Panc1 (cell line): ENCODE data around the gene SYT8. TPM values are rescaled to one million over a fixed set of nuclear protein-coding genes. Genes with fewer than 3 reads are reported as not detected.

ENCODE experiments used
- ATAC-seq: fragments of 200-7000 bp; cut with Tn5 transposase; 2 replicates; pipeline ENCODE4 v1.9.1; 2020; ENCODE audit warnings: mild to moderate bottlenecking, moderate library complexity
- BruUV-seq: library from RNA; stranded (reverse); fragments of 400-500 nt; replicated peaks from 2 replicates; lab custom pipeline; 2021; lab: Mats Ljungman, UMichigan
- CTCF ChIA-PET: fragments of 300-600 bp; sonication (Branson Sonifier 250); formaldehyde crosslinking; loops from one replicate; lab custom pipeline; 2022; ENCODE audit warnings: antibody characterized with exemption; lab: Charles Lee
- POLR2A ChIA-PET: fragments of 300-600 bp; sonication (Branson Sonifier 250); formaldehyde crosslinking; loops from one replicate; lab custom pipeline; 2022; ENCODE audit warnings: antibody characterized with exemption; lab: Charles Lee
- DNase-seq: peaks from one replicate; pipeline ENCODE4 v3.0.0-alpha.2; 2010; ENCODE audit warnings: low read depth, low spot score
- H3K27ac ChIP-seq: 2 replicates; pipeline ENCODE4 v1.5.1; 2011; ENCODE audit warnings: mild to moderate bottlenecking, low read length, inconsistent platforms
- H3K27me3 ChIP-seq: fragments of 200-500 bp; sonication (Bioruptor generic); 2 replicates; pipeline ENCODE4 v1.6.0; 2014; ENCODE audit warnings: low read length, inconsistent platforms; ENCODE audit not compliant: control insufficient read depth, insufficient read depth
- H3K36me3 ChIP-seq: fragments of 200-500 bp; sonication (Bioruptor generic); 2 replicates; pipeline ENCODE4 v1.5.1; 2014; ENCODE audit warnings: inconsistent platforms, mild to moderate bottlenecking, low read length, moderate library complexity; ENCODE audit not compliant: control insufficient read depth, insufficient read depth
- H3K4me1 ChIP-seq: 2 replicates; pipeline ENCODE4 v1.5.1; 2011; ENCODE audit warnings: inconsistent platforms, mild to moderate bottlenecking, low read length, moderate library complexity; ENCODE audit not compliant: control insufficient read depth, insufficient read depth
- H3K4me3 ChIP-seq, 2 experiments: 2 replicates each; pipeline ENCODE4 v1.5.1; 2011 to 2012; ENCODE audit warnings: low read depth in 2 of 2, low read length in 2 of 2, mild to moderate bottlenecking in 2 of 2, inconsistent platforms in 1 of 2, moderate library complexity in 1 of 2
- H3K9me3 ChIP-seq: fragments of 200-500 bp; sonication (Bioruptor generic); 2 replicates; pipeline ENCODE4 v1.5.1; 2014; ENCODE audit warnings: low read depth, mild to moderate bottlenecking, inconsistent platforms, low read length, moderate library complexity; ENCODE audit not compliant: control insufficient read depth, insufficient read depth
- POLR2AphosphoS5 ChIP-seq: IDR thresholded peaks from 2 replicates; pipeline ENCODE4 v1.6.1; 2012; ENCODE audit warnings: mild to moderate bottlenecking, low read depth, low read length, moderate library complexity
- SIN3A ChIP-seq: IDR thresholded peaks from 2 replicates; pipeline ENCODE4 v1.6.1; 2012; ENCODE audit warnings: low read depth, mild to moderate bottlenecking, low read length, moderate library complexity, borderline replicate concordance; ENCODE audit not compliant: insufficient read depth
- TCF7L2 ChIP-seq: IDR thresholded peaks from 2 replicates; pipeline ENCODE4 v1.6.1; 2011; ENCODE audit warnings: mild to moderate bottlenecking, low read depth, low read length, inconsistent platforms
- in situ Hi-C: cut with HindIII; loops from 2 replicates; pipeline ENCODE4 v1.10.0; 2016; ENCODE audit warnings: low sequenced_read_pairs, low pct_unique_long_range_greater_than_20kb
- intact Hi-C: fragments of 100-400 bp; cut with micrococcal nuclease; formaldehyde crosslinking; loops from one replicate; pipeline ENCODE4 v1.10.0; 2022; ENCODE audit not compliant: unreplicated experiment
- total RNA-seq: library from RNA; stranded (reverse); gene quantifications from one replicate; pipeline ENCODE4 v1.2.1, GENCODE V29; 2021; ENCODE audit not compliant: unreplicated experiment
- TF ChIP-seq, protein P1 (sequence below), 2 experiments: IDR thresholded peaks; 2 replicates each; pipeline ENCODE4 v1.6.1; 2011 to 2012; ENCODE audit warnings: low read depth in 2 of 2, control low read depth in 1 of 2, low read length in 1 of 2, mild to moderate bottlenecking in 1 of 2, moderate library complexity in 1 of 2; ENCODE audit not compliant: insufficient read depth in 1 of 2
- TF ChIP-seq, protein P2 (sequence below): fragments of 450-650 bp; IDR thresholded peaks from 2 replicates; pipeline ENCODE4 v1.5.1; 2017; ENCODE audit warnings: mild to moderate bottlenecking

SYT8 gene
- total RNA-seq, 1 experiment from 2014 or later = 3.5 TPM

DNA sequence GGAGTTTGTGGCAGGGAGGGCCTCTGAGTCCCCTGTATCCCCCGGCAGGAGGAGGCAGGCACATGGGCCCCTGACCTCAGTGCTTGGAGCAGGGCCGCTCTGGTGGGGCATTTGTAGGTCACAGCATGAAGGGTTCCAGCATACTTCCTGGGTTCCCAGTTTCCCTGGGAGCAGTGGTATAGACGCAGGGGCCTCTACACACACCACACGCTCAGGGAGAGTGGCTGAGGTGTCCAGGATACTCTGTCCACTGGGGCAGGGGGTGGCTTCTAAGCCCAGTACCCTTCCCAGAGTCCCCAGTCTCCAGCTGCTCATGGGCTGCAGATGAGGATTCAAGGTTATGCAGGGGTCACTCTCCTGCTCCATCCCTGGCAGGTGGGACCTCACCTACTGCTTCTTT, 24.2 kb downstream of the SYT8 start:
- ChIA-PET POLR2A (no interaction called here), CTCF (no interaction called here)
- Histone ChIP-seq H3K4me1 (peaks cover 14% of the 10 kb centered on the region), H3K27ac (no peak overlapping the region), H3K36me3 (no peaks in the 10 kb centered on the region), H3K4me3 (no peak overlapping the region), H3K27me3 (no peaks in the 10 kb centered on the region; the same call in 1 of the 2 replicates), H3K9me3 (no peaks in the 10 kb centered on the region)
- DNase-seq (no peak), ATAC-seq (no peak)
- in situ Hi-C loops (no loop called here), intact Hi-C loops (no loop called here)
- TF ChIP-seq, protein P1, sequence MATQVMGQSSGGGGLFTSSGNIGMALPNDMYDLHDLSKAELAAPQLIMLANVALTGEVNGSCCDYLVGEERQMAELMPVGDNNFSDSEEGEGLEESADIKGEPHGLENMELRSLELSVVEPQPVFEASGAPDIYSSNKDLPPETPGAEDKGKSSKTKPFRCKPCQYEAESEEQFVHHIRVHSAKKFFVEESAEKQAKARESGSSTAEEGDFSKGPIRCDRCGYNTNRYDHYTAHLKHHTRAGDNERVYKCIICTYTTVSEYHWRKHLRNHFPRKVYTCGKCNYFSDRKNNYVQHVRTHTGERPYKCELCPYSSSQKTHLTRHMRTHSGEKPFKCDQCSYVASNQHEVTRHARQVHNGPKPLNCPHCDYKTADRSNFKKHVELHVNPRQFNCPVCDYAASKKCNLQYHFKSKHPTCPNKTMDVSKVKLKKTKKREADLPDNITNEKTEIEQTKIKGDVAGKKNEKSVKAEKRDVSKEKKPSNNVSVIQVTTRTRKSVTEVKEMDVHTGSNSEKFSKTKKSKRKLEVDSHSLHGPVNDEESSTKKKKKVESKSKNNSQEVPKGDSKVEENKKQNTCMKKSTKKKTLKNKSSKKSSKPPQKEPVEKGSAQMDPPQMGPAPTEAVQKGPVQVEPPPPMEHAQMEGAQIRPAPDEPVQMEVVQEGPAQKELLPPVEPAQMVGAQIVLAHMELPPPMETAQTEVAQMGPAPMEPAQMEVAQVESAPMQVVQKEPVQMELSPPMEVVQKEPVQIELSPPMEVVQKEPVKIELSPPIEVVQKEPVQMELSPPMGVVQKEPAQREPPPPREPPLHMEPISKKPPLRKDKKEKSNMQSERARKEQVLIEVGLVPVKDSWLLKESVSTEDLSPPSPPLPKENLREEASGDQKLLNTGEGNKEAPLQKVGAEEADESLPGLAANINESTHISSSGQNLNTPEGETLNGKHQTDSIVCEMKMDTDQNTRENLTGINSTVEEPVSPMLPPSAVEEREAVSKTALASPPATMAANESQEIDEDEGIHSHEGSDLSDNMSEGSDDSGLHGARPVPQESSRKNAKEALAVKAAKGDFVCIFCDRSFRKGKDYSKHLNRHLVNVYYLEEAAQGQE (IDR thresholded peaks at IDR 0.05; ENCODE audit: insufficient read depth in 1 of 2, low read depth in 2 of 2, low read length in 1 of 2) = no peak
- TF ChIP-seq SIN3A = no peak
- no peak for TF ChIP-seq POLR2AphosphoS5
- no peak for TF ChIP-seq TCF7L2
- TF ChIP-seq, protein P2, sequence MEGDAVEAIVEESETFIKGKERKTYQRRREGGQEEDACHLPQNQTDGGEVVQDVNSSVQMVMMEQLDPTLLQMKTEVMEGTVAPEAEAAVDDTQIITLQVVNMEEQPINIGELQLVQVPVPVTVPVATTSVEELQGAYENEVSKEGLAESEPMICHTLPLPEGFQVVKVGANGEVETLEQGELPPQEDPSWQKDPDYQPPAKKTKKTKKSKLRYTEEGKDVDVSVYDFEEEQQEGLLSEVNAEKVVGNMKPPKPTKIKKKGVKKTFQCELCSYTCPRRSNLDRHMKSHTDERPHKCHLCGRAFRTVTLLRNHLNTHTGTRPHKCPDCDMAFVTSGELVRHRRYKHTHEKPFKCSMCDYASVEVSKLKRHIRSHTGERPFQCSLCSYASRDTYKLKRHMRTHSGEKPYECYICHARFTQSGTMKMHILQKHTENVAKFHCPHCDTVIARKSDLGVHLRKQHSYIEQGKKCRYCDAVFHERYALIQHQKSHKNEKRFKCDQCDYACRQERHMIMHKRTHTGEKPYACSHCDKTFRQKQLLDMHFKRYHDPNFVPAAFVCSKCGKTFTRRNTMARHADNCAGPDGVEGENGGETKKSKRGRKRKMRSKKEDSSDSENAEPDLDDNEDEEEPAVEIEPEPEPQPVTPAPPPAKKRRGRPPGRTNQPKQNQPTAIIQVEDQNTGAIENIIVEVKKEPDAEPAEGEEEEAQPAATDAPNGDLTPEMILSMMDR = no peak
- no TSS peak for BruUV-seq

DNA sequence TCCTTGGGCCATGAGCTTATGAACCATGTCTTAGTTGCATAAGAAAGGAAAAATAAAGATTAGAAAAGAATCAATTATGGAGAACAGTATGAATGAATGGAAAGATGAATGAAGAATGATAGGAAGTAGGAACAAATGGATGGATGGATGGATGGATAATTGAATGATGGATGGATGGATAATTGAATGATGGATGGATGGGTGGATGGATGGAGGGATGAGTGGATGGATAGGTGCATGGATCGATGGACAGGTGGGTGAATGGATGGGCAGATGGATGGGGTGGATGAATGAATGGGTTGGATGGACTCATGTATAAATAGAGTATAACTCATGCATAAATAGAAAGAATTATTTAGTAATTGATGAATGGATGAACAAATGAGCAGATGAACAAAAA, 25.3 kb downstream of the SYT8 start:
- ATAC-seq (no peak), DNase-seq (no peak)
- in situ Hi-C loops (no loop called here), intact Hi-C loops (no loop called here)
- Histone ChIP-seq H3K4me3 (no peak overlapping the region), H3K36me3 (no peaks in the 10 kb centered on the region), H3K27me3 (no peaks in the 10 kb centered on the region; the same call in 1 of the 2 replicates), H3K9me3 (no peaks in the 10 kb centered on the region), H3K27ac (no peak overlapping the region), H3K4me1 (peaks cover 22% of the 10 kb centered on the region)
- TF ChIP-seq, protein P2 = no peak
- no peak for TF ChIP-seq POLR2AphosphoS5
- no peak for TF ChIP-seq TCF7L2
- TF ChIP-seq, protein P1 (IDR thresholded peaks at IDR 0.05; ENCODE audit: insufficient read depth in 1 of 2, low read depth in 2 of 2, low read length in 1 of 2) = no peak
- TF ChIP-seq SIN3A = no peak
- BruUV-seq = no TSS peak
- POLR2A ChIA-PET = no interaction called here
- CTCF ChIA-PET = no interaction called here
